ENCODE data around the gene RNU6-7.

The RNU6-7 gene

GRCh38 chr14:32201816-32202490 is at the start of gene RNU6-7:
Gene RNU6-7, plus strand, starts transcription at chr14:32202045.
- DNase-seq (ENCODE audit: low spot score), result peak; percentile 14

- no peak for DNase-seq (ENCODE audit: low spot score)
Observed at GRCh38 chr14:32166029-32166428, 35.8 kb upstream of the RNU6-7 start.

GRCh38 chr14:32166924-32167323 is 34.9 kb upstream of the RNU6-7 start:
- no peak for DNase-seq (ENCODE audit: low spot score)

GRCh38 chr14:32167907-32168306 is 33.9 kb upstream of the RNU6-7 start:
- DNase-seq (ENCODE audit: low spot score), result no peak

GRCh38 chr14:32169191-32169590 is 32.7 kb upstream of the RNU6-7 start:
- DNase-seq (ENCODE audit: low spot score), result no peak

GRCh38 chr14:32171469-32171868 is 30.4 kb upstream of the RNU6-7 start:
- no peak for DNase-seq (ENCODE audit: low spot score)

GRCh38 chr14:32183151-32184058 is 18.4 kb upstream of the RNU6-7 start:
- DNase-seq (ENCODE audit: low spot score), result no peak

GRCh38 chr14:32185097-32185496 is 16.7 kb upstream of the RNU6-7 start:
- DNase-seq (ENCODE audit: low spot score), result no peak

- no peak for DNase-seq (ENCODE audit: low spot score)
Observed at GRCh38 chr14:32186248-32186647, 15.6 kb upstream of the RNU6-7 start.

- no peak for DNase-seq (ENCODE audit: low spot score)
Observed at GRCh38 chr14:32189811-32190210, 12.0 kb upstream of the RNU6-7 start.

- no peak for DNase-seq (ENCODE audit: low spot score)
Observed at GRCh38 chr14:32190673-32191072, 11.2 kb upstream of the RNU6-7 start.

GRCh38 chr14:32192712-32193373 is 9.0 kb upstream of the RNU6-7 start:
- no peak for DNase-seq (ENCODE audit: low spot score)

- DNase-seq (ENCODE audit: low spot score), result no peak
Observed at GRCh38 chr14:32193532-32193931, 8.3 kb upstream of the RNU6-7 start.

- DNase-seq (ENCODE audit: low spot score), result no peak
Observed at GRCh38 chr14:32195636-32196035, 6.2 kb upstream of the RNU6-7 start.

GRCh38 chr14:32197919-32198318 is 3.9 kb upstream of the RNU6-7 start:
- no peak for DNase-seq (ENCODE audit: low spot score)

GRCh38 chr14:32200368-32201192 is 1.3 kb upstream of the RNU6-7 start:
- no peak for DNase-seq (ENCODE audit: low spot score)

GRCh38 chr14:32201193-32201815 is 541 bp upstream of the RNU6-7 start:
- peak; percentile 69 for DNase-seq (ENCODE audit: low spot score)

GRCh38 chr14:32202491-32202997 is 699 bp downstream of the RNU6-7 start:
- peak; percentile 8 for DNase-seq (ENCODE audit: low spot score)

- DNase-seq (ENCODE audit: low spot score), result peak; percentile 64
Observed at GRCh38 chr14:32202998-32203882, 1.4 kb downstream of the RNU6-7 start, which contains the start of gene RNU6-8. Gene RNU6-8, minus strand, starts transcription at chr14:32203269.

GRCh38 chr14:32203928-32204357 is 2.1 kb downstream of the RNU6-7 start:
- no peak for DNase-seq (ENCODE audit: low spot score)
